ENCODE results near the gene GUCD1.

The GUCD1 gene

DNA sequence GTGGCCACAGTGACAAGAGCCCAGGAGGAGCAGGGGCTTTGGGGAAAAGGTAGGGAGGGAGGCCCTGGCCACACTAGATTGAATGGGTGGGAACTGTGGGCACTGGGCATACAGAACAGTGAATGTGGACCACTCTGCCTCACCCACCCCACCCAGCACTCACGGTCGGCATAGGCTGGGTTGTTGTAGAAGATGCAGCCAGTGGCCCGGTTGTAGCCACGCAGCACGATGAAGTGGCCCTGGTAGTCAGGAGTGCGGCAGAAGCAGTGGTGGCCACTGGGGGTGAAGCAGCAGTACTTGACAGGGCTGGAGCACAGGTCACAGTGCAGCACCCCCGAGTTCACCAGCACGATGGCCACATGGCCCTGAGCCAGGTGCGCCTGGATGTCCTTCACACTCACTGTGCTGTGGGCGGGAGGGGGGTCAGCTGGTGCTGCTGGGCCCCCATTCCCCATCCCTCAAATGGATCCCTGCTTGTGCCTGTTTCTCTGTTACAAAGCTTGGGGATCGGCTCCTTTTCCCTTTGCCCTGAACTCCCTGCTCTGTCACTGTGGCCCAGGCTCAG, 11.2 kb downstream of the GUCD1 start:
- TF ChIP-seq CTCF (IDR thresholded peaks at IDR 0.05; ENCODE audit: insufficient read depth, low read depth, low read length, missing control alignments), result no peak
- H3K4me3 ChIP-seq (ENCODE audit: low read length), result no peak overlapping the region
- DNase-seq (ENCODE audit: low read depth), result no peak

DNA sequence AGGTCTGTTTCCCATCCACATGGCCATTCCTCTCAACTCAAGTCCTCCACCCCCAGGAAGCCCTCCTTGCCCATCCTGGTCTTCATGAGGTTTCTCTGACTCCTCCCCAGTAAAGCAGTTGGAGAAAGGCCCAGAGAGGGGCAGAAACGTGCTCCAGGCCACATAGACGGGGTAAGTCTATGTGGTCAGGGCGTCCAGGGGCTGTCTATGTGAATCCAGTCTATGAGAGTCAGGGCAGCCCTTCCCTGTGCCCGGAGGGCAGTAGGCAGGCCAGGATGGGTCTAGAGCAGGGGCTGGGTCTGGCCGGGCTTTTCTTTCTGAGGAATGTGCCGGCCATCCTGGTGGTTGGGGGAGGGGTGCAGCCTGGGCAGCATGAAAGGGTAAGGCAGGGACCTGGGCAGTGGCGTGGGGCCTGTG, 11.7 kb downstream of the GUCD1 start:
- TF ChIP-seq CTCF (IDR thresholded peaks at IDR 0.05; ENCODE audit: insufficient read depth, low read depth, low read length, missing control alignments), result no peak
- no peak for DNase-seq (ENCODE audit: low read depth)
- H3K4me3 ChIP-seq (ENCODE audit: low read length), result no peak overlapping the region

DNA sequence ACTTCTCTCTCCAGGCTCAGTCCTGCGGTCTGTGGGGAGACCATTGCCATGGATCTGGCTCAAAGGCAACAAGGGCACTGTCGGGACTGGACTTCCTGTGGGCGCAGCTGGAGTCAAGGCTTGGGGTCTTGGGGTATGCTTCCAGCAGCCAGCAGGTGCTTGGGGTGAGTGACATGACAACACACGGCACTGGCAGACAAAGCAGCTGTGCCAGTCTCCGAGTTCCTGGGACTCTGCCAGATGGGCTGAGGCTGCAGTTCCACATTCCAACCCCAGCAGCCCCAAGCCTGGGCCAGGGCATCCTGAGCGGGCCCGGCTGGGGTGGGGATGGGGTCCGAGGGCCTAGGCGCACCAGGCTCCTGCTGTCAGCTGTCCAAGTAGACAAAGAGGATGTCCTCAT, 12.3 kb downstream of the GUCD1 start:
- no peak for DNase-seq (ENCODE audit: low read depth)
- no peak for TF ChIP-seq CTCF (IDR thresholded peaks at IDR 0.05; ENCODE audit: insufficient read depth, low read depth, low read length, missing control alignments)
- H3K4me3 ChIP-seq (ENCODE audit: low read length), result no peak overlapping the region

DNA sequence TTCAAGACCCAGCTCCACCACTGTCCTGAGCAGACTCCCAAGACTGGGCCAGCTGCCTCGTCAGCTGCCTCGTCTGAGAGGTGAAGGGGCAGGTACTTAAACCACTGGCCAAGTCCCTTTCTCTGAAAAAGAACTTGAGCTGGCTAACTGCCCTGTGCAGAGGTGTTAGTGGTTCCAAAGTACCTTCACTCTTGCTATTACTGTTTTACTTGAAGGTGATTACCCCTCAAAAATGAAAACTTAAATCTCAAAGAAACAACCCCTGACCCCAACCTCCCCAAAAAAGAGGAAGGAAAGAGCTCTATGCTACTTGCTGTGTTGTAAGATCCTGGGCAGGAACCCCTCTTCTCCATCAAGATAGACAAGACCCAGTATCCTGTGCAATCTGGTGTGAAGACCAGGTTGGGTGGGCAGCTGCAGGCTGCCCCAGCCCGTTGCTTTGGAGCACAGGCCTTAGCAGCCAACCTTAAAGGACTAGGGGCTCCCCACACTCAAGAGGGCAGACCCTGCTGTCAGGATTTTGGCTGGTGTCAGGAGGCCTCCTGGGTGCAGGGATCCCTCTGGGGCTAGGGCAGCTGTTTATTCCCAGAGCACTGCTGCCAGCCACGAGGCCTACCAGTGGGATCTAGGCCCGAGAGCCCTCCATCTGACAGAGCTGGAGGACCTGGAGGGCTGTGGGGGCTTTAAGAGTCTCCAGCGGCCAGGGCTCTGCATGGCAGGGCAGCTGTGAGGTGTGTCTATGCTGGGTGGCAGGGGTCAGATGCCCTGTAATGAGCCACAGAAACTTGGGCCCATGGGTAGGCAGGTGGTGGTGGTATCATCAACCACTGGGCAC, 13.0 kb downstream of the GUCD1 start:
- no peak overlapping the region for H3K4me3 ChIP-seq (ENCODE audit: low read length)
- no peak for DNase-seq (ENCODE audit: low read depth)
- TF ChIP-seq CTCF (IDR thresholded peaks at IDR 0.05; ENCODE audit: insufficient read depth, low read depth, low read length, missing control alignments), result no peak

DNA sequence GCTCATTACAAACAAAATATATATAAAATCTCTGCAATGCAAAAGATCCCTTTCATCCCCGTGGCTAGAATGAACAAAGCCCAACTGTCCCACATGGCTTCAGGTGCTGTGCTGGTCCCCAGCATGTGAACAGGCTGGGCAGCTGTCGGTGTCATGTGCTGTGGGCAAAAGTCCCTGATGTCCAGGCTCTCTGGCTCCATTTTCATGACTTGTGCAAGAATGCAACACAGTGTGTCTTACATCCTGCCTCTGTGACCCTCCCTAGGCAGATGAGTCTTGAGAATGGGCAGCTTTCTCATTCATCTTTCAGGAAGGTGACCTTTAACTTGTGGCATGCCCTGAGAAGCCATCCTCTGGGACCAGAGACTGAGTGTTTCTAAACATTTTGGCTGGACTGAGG, 14.5 kb downstream of the GUCD1 start:
- no peak for TF ChIP-seq CTCF (IDR thresholded peaks at IDR 0.05; ENCODE audit: insufficient read depth, low read depth, low read length, missing control alignments)
- no peak for DNase-seq (ENCODE audit: low read depth)
- H3K4me3 ChIP-seq (ENCODE audit: low read length), result no peak overlapping the region

DNA sequence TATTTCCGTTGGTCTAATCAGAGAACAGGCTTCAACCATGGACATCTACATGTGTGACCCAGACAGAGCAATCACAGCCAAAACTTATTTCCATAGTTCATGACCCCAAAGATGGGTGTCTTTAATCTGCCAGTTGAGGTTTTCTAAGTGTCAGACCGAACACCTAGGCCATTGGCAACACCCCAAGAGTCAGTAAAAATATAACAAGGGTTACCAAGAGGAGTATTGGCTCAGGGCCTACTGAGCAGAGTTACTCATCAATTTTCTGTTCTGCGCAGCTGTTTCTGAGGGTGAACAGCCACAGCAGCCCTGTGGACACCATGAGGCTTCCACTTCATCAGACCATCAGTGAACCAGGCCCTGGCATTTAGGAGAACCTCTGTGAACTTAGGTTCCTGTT, 18.8 kb downstream of the GUCD1 start:
- TF ChIP-seq CTCF (IDR thresholded peaks at IDR 0.05; ENCODE audit: insufficient read depth, low read depth, low read length, missing control alignments), result no peak
- no peak for DNase-seq (ENCODE audit: low read depth)
- H3K4me3 ChIP-seq (ENCODE audit: low read length), result no peak overlapping the region

- no peak for DNase-seq (ENCODE audit: low read depth)
- TF ChIP-seq CTCF (IDR thresholded peaks at IDR 0.05; ENCODE audit: insufficient read depth, low read depth, low read length, missing control alignments), result no peak
- no peak overlapping the region for H3K4me3 ChIP-seq (ENCODE audit: low read length)
Observed at GRCh38 chr22:24535348-24535747, 19.6 kb downstream of the GUCD1 start.

Measured in epithelial cell of esophagus (primary cell).